HepG2 (cell line): ENCODE data around the gene SCAF11. TPM values are rescaled to one million over a fixed set of nuclear protein-coding genes. Genes with fewer than 3 reads are reported as not detected.

Experiments used
- ATAC-seq: fragments of 200-7000 bp; cut with Tn5 transposase; 3 replicates; pipeline ENCODE4 v1.9.1; 2020; ENCODE audit warnings: mild to moderate bottlenecking, moderate library complexity
- BruUV-seq: library from RNA; stranded (reverse); fragments of 400-500 nt; replicated peaks from 2 replicates; lab custom pipeline; 2021; lab: Mats Ljungman, UMichigan
- CTCF ChIA-PET: fragments of 300-600 bp; formaldehyde crosslinking; extraction: SDS; loops from one replicate; lab custom pipeline; 2021; ENCODE audit warnings: low total read pairs, inconsistent platforms, low intra/inter-chr PET ratio; lab: Yijun Ruan, JAX
- POLR2A ChIA-PET: fragments of 350-600 bp; sonication (Branson Sonifier 250); formaldehyde crosslinking; loops from one replicate; lab custom pipeline; 2020; ENCODE audit warnings: antibody characterized with exemption, inconsistent platforms; lab: Yijun Ruan, JAX
- DNase-seq: peaks from one replicate; pipeline ENCODE4 v3.0.0-alpha.2; 2015; ENCODE audit warnings: low spot score
- FAIRE-seq: peaks from 3 replicates; lab custom pipeline; 2011; peaks lifted over from hg19 to GRCh38; lab: Jason Lieb, UNC
- H2AFZ ChIP-seq: one replicate; pipeline ENCODE4 v1.6.1; 2011; ENCODE audit warnings: low read length, inconsistent platforms
- H3K27ac ChIP-seq: fragments of 300-600 bp; 3 replicates; pipeline ENCODE4 v1.8.0; 2011; ENCODE audit warnings: mixed run types, mild to moderate bottlenecking, mixed read lengths, low read length, inconsistent platforms; ENCODE audit not compliant: insufficient read depth; ENCODE audit errors: extremely low read length
- H3K27me3 ChIP-seq, 2 experiments: fragments of 200-600 bp in 1 of 2; 2 replicates in 1 of 2; 3 replicates in 1 of 2; pipeline versions ENCODE4 v1.6.0 to v1.8.0; 2011; ENCODE audit warnings: low read length in 2 of 2, mild to moderate bottlenecking in 2 of 2, moderate library complexity in 2 of 2, inconsistent platforms in 1 of 2; ENCODE audit not compliant: insufficient read depth in 2 of 2, control insufficient read depth in 1 of 2
- H3K36me3 ChIP-seq, 2 experiments: fragments of 200-600 bp in 1 of 2; replicated peaks in 1 of 2; 2 replicates in 1 of 2; 3 replicates in 1 of 2; pipeline versions ENCODE4 v1.5.1 to v1.8.0; 2011; ENCODE audit warnings: low read length in 2 of 2, inconsistent platforms in 1 of 2; ENCODE audit not compliant: insufficient read depth in 2 of 2, control insufficient read depth in 1 of 2
- H3K4me1 ChIP-seq: 2 replicates; pipeline ENCODE4 v1.5.1; 2012; ENCODE audit warnings: low read length, inconsistent platforms; ENCODE audit not compliant: insufficient read depth
- H3K4me2 ChIP-seq: 2 replicates; pipeline ENCODE4 v1.6.0; 2011; ENCODE audit warnings: low read depth, low read length, inconsistent platforms
- H3K4me3 ChIP-seq, 3 experiments: fragments of 200-600 bp in 1 of 3; sonication (generic), shearing (Covaris generic) in 1 of 3; replicated peaks in 1 of 3; 2 replicates each; pipeline ENCODE4 v1.5.1; 2011 to 2016; ENCODE audit warnings: low read length in 3 of 3, inconsistent platforms in 2 of 3, low read depth in 2 of 3, mild to moderate bottlenecking in 2 of 3, control low read depth in 1 of 3, mixed read lengths in 1 of 3; ENCODE audit not compliant: insufficient read depth in 1 of 3
- H3K79me2 ChIP-seq: one replicate; pipeline ENCODE4 v1.6.1; 2011; ENCODE audit warnings: low read length, inconsistent platforms; ENCODE audit not compliant: insufficient read depth
- H3K9ac ChIP-seq: 2 replicates; pipeline ENCODE4 v1.6.0; 2011; ENCODE audit warnings: mild to moderate bottlenecking, low read depth, low read length, inconsistent platforms; ENCODE audit not compliant: insufficient read depth
- H3K9me3 ChIP-seq: 2 replicates; pipeline ENCODE4 v1.5.1; 2012; ENCODE audit warnings: mild to moderate bottlenecking, low read length
- H4K20me1 ChIP-seq: 2 replicates; pipeline ENCODE4 v1.6.0; 2011; ENCODE audit warnings: inconsistent platforms, mild to moderate bottlenecking, low read length, moderate library complexity; ENCODE audit not compliant: insufficient read depth
- CENPX ChIP-seq: sonication (generic); formaldehyde crosslinking; IDR thresholded peaks from 2 replicates; pipeline ENCODE4 v1.9.0; 2021; ENCODE audit warnings: mild to moderate bottlenecking, missing genetic modification reagents, moderate library complexity
- CHD2 ChIP-seq: IDR thresholded peaks from 2 replicates; pipeline ENCODE4 v1.6.1; 2011; ENCODE audit warnings: low read depth, low read length, improper control_type of control experiment
- HIC2 ChIP-seq: sonication (generic); formaldehyde crosslinking; IDR thresholded peaks from 2 replicates; pipeline ENCODE4 v1.9.0; 2022; ENCODE audit warnings: low read depth, missing genetic modification reagents
- SRSF1 ChIP-seq: fragments of 200-400 bp; formaldehyde crosslinking; optimal IDR thresholded peaks from 2 replicates; pipeline ENCODE3; 2017; ENCODE audit warnings: mild to moderate bottlenecking, low read depth, low read length, moderate library complexity
- ZBTB10 ChIP-seq: sonication (generic); formaldehyde crosslinking; IDR thresholded peaks from 2 replicates; pipeline ENCODE4 v1.4.0; 2020; ENCODE audit warnings: missing genetic modification reagents, borderline replicate concordance
- ZNF24 ChIP-seq: fragments of 450-650 bp; IDR thresholded peaks from 2 replicates; pipeline ENCODE4 v1.6.1; 2017; ENCODE audit warnings: antibody characterized with exemption, mild to moderate bottlenecking
- ZNF674 ChIP-seq: sonication (generic); formaldehyde crosslinking; IDR thresholded peaks from 2 replicates; pipeline ENCODE4 v1.5.0; 2020; ENCODE audit warnings: low read depth, mild to moderate bottlenecking, missing genetic modification reagents
- ZSCAN5A ChIP-seq: sonication (generic); formaldehyde crosslinking; IDR thresholded peaks from 2 replicates; pipeline ENCODE4 v1.8.0; 2022; ENCODE audit warnings: mild to moderate bottlenecking, missing genetic modification reagents, borderline replicate concordance
- WGBS: methylation state at CpG from one replicate; pipeline ENCODE4 v1.1.6; 2017; ENCODE audit warnings: low lambda C conversion rate; 5-methylcytosine and 5-hydroxymethylcytosine counted together
- in situ Hi-C: cut with HindIII; loops from 2 replicates; pipeline ENCODE4 v1.10.0; 2017; ENCODE audit warnings: low pct_unique_long_range_greater_than_20kb; ENCODE audit not compliant: extremely low pct_ligation_motif_present
- intact Hi-C: fragments of 100-400 bp; cut with micrococcal nuclease; formaldehyde crosslinking; loops from one replicate; pipeline ENCODE4 v1.10.0; 2022; ENCODE audit not compliant: unreplicated experiment
- polyA plus RNA-seq, 8 experiments: library from polyadenylated mRNA; depleted of rRNA in 3 of 8; stranded (reverse) in 7 of 8; unstranded in 1 of 8; fragments of >200 nt; fragmentation: Illumina TruSeq in 4 of 8; extraction: Trizol in 4 of 8; gene quantifications; 2 replicates each; pipeline versions ENCODE4 v1.2.1 to v1.2.3, GENCODE V29; 2011 to 2016; ENCODE audit warnings: low read depth in 4 of 8, missing spikeins in 1 of 8, mixed read lengths in 1 of 8; ENCODE audit not compliant: insufficient read depth in 1 of 8
- total RNA-seq, 5 experiments: library from RNA; depleted of rRNA; stranded (reverse); fragments of >200 nt; fragmentation: Illumina TruSeq; extraction: Trizol; gene quantifications; 2 replicates each; pipeline ENCODE4 v1.2.3, GENCODE V29; 2016; ENCODE audit warnings: low read depth in 1 of 5

Gene SCAF11
- total and polyA plus RNA-seq, 2 of the 13 experiments (the other 11 are each of a cell fraction or from before 2014, with no cell fraction given) = 26.9 to 38.3 TPM

- Histone ChIP-seq H3K9ac (no peak overlapping the region), H3K79me2 (no peaks in the 10 kb centered on the region), H3K4me1 (peaks cover 6% of the 10 kb centered on the region; the same call in 1 of the 2 replicates), H3K4me2 (no peak overlapping the region), H3K9me3 (no peaks in the 10 kb centered on the region), H4K20me1 (no peaks in the 10 kb centered on the region), H3K36me3 (no peaks in the 10 kb centered on the region), H3K4me3 (no peak overlapping the region), H2AFZ (no peak overlapping the region), H3K27ac (no peak overlapping the region), H3K27me3 (no peaks in the 10 kb centered on the region)
- no TSS peak for BruUV-seq
- intact Hi-C loops (no loop called here), in situ Hi-C loops (no loop called here)
- POLR2A ChIA-PET = no interaction called here
- CTCF ChIA-PET = no interaction called here
- no peak for TF ChIP-seq CHD2
- TF ChIP-seq CENPX (CRISPR knock-in tag) = no peak
- TF ChIP-seq ZSCAN5A (CRISPR knock-in tag) = no peak
- TF ChIP-seq SRSF1 = no peak
- no peak for TF ChIP-seq HIC2 (CRISPR knock-in tag)
- TF ChIP-seq ZNF24 = no peak
- TF ChIP-seq ZNF674 (CRISPR knock-in tag) = no peak
- TF ChIP-seq ZBTB10 (CRISPR knock-in tag) = no peak
- ATAC-seq = no peak
- WGBS = 30% methylated on average over 3 of the region's 3 CpGs
- DNase-seq = no peak
- FAIRE-seq = no peak
Observed at GRCh38 chr12:46005823-46006222, 15.4 kb upstream of the SCAF11 start.
